ENCODE data around the gene RAB4B.
"Not testable (repeated sequence)": the region's sequence is repeated elsewhere in the genome, so short reads cannot be mapped to it uniquely, and the experiment has no call there.

RAB4B gene

DNA sequence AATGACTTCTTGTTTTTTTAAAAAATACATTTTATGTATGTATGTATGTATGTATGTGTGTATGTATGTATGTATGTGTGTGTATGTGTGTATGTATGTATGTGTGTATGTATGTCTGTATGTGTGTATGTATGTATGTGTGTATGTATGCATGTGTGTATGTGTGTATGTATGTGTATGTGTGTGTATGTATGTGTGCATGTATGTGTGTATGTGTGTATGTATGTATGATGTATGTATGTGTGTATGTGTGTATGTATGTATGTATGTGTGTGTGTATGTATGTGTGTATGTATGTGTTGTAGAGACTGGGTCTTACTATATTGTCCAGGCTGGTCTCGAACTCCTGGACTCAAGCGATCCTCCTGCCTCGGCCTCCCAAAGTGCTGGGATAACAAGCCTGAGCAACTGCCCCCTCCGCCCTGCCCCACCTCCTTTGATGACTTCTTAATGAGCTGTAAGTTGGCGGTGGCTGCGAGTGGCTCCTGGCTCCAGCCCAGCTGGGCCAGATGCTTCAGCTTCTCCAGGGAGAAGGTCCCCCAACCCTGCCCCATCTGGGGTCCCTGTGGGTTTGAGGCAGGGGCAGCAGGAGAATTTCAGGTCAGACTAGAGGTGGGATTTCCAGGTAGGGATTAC, 47.5 kb downstream of the RAB4B start:
- DNase-seq = not testable (repeated sequence)

DNA sequence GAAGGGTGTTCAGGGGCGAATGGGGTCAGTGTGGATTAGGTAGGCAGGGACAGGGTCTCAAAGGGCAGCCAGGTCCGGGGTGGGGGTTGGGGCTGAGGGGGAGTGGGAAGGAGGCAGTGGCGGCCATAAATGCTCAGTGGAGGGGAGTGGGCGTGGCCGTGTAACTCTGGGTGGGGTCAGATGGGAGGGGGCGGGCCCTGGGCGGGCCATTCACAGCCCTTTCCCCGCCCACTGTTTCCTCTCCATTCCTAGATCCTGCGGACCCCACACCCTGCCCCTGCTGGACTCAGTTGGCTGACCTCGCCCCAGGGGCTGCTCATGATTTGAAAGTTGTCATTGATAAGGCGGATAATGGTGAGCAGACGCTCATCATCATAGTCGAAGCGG, 48.3 kb downstream of the RAB4B start:
- DNase-seq = not testable (repeated sequence)

DNA sequence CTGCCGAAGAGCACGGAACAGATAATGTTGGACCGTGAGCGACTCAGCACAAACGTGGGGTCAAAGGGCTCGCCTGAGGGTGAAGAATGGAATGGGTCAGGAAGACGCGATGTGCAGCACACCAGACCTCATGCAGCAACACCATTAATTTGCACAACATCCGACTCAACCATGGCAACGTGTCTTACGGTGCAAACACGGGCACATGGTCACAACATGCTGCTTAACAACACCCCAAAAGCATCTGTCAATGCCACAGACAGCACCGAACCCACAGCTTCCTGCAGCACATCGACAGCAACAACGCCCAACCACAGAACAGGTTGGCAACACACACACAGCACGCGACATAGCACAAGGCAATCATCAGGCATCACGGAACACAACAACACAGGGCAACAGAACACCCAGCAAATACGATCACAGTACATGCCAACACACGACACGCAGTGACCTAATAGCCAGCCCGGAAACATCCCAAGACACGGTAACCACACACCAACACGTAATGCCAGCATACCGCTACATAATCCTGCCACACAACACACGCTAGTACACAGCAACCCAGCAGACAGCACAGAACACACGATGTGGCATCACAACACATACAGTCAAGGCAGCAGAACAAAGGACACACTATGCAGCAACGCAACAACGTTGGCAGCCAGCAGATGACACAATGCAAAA, 48.8 kb downstream of the RAB4B start:
- not testable (repeated sequence) for DNase-seq

DNA sequence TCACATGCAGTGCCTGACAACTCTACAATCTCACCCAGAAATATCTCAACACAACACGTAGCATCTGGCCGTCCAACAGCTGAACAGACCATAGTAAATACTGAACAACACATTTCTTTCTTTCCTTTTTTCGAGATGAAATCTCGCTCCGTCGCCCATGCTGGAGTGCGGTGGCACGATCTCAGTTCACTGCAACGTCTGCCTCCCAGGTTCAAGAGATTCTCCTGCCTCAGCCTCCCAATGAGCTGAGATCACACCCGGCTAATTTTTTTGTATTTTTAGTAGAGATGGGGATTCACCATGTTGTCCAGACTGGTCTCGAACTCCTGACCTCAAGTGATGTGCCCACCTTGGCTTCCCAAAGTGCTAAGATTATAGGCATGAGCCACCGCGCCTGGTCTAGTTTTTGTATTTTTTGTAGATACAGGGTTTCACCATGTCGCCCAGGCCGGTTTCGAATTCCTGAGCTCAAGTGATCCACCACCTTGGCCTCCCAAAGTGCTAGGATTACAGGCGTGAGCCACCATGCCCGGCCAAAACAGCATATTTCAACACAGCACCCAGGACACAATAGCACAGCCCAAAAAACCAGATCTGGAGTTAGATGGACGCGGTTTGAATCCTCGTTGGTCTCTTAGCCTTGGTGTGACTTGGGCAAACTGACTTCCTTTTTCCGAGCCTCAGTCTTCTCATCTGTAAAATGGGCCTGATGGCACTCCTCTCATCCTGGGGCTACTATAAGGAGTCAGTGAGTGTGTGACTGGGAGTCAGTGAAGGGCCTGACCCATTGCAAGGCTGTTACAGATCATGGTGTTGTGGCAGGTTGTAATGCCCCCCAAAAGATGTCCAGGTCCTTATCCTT, 49.6 kb downstream of the RAB4B start:
- DNase-seq = no peak

DNA sequence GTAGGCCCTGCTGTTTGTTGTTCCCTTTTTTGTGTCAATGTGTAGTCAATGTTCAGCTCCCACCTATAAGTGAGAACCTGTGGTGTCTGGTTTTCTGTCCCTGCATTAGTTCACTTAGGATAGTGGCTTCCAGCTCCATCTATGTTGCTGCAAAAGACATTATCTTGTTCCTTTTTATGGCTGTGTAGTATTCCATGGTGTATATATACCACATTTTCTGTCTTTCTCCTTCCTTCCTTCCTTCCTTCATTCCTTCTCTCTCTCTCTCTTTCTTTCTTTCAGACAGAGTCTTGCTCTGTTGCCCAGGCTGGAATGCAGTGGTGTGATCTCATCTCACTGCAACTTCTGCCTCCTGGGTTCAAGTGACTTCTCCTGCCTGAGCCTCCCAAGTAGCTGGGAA, 51.2 kb downstream of the RAB4B start:
- DNase-seq = no peak

DNA sequence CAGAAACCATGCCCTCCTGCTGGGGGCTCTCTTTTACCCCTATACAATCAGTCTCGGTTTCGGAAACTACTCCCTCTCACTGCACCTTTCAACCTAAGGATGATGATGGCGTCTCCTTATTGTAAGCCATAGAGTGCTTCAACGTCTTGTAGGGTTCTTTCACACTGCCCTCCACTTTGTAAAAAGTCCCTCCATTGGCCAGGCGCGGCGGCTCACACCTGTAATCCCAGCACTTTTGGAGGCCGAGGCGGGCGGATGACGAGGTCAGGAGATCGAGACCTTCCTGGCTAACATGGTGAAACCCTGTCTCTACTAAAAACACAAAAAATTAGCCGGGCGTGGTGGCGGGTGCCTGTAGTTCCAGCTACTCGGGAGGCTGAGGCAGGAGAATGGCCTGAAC, 52.7 kb downstream of the RAB4B start:
- not testable (repeated sequence) for DNase-seq

DNA sequence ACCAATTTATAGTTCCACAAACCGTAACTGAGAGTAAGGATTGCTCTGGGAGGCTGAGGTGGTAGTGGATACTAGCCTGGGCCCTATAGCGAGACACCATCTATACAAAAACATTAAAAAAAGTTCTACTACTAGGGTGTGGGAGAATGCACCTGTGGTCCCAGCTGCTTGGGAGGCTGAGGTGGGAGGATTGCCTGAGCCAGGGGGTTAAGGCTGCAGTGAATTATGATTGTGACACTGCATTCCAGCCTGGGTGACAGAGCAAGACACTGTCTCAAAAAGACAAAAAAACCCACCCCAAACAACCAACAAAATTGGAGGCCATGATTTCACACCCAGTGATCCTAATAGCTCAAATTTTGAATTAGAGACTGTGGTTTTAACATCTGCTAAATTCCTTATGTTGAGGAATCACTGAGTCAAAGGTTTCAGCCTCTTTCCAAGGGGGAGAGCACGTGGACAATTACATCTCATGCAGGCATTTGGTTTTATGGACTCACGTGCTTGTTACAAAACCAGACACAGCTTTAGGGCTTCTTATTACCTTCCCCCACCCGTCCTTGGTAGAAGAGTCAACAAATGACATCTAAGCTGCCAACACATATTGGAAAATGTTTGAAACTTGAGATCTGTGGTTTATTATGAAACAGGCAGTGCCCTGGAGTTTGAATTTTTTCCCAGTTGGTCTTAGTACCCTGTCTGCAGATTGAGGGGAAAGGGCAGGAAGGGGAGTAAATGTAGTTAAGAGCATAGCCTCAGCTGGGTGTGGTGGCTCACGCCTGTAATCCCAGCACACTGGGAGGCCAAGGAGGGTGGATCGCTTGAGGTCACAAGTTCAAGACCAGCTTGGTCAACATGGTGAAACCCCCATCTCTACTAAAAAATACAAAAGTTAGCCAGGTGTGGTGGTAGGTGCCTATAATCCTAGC, 53.7 kb downstream of the RAB4B start:
- no peak for DNase-seq

DNA sequence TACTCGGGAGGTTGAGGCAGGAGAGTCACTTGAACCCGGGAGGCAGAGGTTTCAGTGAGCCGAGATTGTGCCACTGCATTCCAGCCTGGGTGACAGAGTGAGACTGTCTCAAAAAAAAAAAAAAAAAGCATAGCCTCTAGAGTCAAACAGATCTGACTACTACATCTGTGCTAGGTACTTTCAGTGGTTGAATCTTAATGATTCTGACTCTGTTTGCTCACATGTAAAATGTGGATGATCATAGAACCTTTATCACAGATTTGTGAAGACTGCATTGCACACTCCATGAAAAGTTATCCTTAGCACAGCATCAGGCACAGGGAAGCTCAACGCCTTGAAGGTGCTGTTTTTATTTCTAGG, 54.4 kb downstream of the RAB4B start:
- DNase-seq = not testable (repeated sequence)

DNA sequence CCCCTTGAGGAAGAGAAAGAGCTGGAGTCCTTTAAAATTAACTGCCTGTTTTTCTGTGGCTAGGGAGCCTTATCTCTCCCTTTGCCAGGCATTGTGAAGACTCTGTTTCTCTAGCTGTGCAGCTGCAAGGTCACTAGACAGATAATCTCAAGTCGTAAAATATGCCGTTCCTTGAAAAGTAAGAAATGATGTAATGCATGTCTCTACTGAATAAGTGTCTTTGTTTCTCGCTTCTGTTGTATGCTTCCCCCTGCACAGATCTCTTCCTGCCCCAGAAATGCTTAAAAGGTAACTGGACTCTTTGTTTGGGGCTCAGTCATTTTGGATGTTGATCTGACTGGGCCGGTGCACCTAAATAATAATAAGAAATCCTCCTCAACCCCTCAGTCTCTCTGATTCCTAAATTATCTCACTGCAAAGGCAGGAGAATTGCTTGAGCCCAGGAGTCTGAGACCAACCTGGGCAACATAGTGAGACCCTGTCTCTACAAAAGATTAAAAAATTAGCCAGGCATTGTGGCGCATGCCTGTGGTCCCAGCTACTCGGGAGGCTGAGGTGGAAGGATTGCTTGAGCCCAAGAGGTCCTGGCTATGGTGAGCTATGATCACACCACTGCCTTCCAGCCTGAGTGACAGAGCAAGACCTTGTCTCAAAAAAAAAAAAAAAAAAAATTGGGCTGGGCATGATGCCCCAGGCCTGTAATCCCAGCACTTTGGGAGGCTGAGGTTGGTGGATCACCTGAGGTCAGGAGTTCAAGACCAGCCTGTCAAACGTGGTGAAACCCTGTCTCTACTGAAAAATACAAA, 55.9 kb downstream of the RAB4B start:
- not testable (repeated sequence) for DNase-seq

DNA sequence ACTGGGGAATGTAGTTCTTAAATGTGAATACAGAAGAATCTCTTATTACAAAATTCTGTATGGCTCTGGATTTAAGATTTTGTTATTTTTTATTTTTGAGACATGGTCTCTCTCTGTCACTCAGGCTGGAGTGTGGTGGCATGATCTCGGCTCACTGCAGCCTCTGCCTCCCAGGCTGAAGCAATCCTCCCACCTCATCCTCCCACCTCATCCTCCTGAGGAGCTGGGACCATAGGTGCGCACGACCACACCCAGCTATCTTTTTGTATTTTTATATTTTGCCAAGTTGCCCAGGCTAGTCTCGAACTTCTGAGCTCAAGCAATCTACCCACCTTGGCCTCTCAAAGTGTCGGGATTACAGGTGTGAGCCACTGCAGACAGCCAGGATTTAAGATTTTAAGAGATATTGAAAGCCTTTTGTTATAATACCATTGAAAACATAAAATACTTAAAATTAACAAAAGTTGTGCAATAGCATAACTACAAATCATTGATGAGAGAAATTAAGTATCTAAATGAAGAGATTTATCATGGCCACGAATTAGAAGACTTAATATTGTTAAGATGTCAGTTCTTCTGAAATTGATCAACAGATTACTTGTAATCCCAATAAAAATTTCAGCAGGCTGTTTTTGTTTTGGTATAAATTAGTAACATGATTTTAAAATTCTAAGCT, 58.8 kb downstream of the RAB4B start:
- no peak for DNase-seq

DNA sequence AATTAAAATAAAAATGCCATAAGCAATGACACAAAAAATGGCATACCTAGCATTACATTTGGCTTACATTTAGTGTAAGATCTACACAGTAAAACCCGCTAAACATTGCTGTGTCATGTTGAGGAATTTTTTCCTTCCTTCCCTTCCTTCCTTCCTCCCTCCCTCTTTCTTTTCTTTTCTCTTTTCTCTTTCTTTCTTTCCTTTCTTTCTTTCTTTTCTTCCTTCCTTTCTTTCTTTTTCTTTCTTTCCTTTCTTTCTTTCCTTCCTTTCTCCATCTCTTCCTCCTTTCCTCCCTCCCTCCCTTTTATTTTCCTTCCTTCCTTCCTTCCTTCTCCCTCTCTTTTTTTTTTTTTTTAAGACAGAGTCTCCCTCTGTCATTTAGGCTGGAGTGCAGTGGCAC, 60.4 kb downstream of the RAB4B start:
- not testable (repeated sequence) for DNase-seq

DNA sequence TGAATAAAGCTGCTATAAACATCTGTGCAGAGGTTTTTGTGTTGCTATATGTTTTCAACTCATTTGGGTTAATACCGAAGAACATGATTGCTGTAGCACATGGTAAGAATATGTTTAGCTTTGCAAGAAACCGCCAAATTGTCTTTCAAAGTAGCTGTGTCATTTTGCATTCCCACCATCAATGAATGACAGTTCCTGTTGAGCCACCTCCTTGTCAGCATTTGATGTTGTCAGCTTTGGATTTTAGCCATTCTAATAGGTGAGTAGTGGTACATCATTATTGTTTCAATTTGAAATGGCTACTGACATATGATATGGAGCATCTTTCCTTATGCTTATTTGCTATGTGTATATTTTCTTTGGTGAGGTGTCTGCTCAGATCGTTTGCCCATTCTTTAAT, 64.0 kb downstream of the RAB4B start:
- not testable (repeated sequence) for DNase-seq

DNA sequence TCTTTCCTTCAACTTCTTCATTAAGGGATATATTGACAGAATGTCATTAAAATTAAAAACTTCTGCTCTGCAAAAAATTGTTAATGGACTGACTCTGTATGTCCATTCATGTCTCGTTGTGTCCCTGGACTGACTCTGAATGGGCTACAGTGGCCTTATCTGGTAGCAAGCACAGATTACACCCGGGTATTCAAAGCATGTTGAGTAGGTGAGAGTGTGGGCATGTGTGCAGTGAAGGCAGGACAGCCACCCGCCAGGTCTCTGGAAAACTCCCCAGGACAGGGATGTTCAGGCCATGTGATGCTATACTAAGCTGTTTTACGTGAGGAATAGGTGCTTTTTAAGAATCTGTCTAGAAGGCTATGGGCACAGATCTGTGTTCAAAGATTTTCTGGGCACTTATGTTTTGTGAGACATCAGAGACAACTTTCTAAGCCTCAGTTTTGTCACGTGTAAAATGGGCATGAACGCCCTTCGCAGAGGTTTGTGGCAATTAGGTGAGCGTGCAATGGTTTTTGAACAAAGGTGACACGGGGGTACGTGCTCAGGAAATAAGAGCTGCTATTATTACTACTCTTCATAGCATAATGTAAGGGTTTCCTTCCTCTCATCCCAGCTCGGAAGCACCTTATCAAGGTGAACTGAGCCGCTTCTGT, 65.1 kb downstream of the RAB4B start:
- not testable (repeated sequence) for DNase-seq

DNA sequence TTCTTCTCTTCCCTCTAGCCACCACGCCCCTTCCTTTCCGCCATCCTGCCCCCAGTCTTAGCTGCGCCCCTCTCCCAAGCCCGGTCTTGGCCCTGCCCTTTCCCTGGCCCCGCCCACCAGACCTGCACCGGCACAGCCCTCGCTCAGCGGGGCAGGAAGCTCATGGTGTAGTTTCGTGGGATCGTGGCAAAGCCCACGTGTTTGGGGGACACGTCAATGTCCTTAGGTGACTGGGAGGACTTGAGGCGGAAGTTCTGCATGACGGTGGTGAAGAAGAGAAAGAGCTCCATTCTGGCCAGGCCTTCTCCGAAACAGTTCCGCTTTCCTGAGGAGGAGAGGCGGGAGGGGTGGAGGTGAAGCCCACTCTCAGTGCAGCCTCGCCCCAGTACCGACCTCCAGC, 65.6 kb downstream of the RAB4B start:
- DNase-seq = not testable (repeated sequence)
